Adrenal gland (tissue), 5 donors: ENCODE results near the gene NUTM1.

Experiments
- CTCF ChIP-seq, 6 experiments: fragments of 450-650 bp in 4 of 6; fragments of 200-600 bp in 2 of 6; sonication (generic) in 1 of 6; IDR thresholded peaks; 1 replicate in 5 of 6; 2 replicates in 1 of 6; pipeline versions ENCODE4 v1.5.1 to v1.8.0; 2016 to 2021; ENCODE audit warnings: antibody characterized with exemption in 6 of 6, mild to moderate bottlenecking in 2 of 6, moderate library complexity in 1 of 6
- POLR2A ChIP-seq, 2 donors: fragments of 450-650 bp; IDR thresholded peaks; one replicate each; pipeline ENCODE4 v1.6.1; 2017; ENCODE audit warnings: antibody characterized with exemption in 2 of 2, mild to moderate bottlenecking in 2 of 2, moderate library complexity in 1 of 2
- donor health status: DM: no; HTN: no; CAD: no.

- no peak for TF ChIP-seq CTCF (IDR thresholded peaks at IDR 0.05)
- TF ChIP-seq POLR2A (IDR thresholded peaks at IDR 0.05) = no peak
These were observed 42.1 kb upstream of the NUTM1 start for GRCh38 chr15:34301058-34301457.
